Osteoblast (primary cell): ENCODE results near the gene PLCL2. TPM values are rescaled to one million over a fixed set of nuclear protein-coding genes. Genes with fewer than 3 reads are reported as not detected.

ENCODE experiments used
- DNase-seq: peaks from one replicate; pipeline ENCODE4 v3.0.0; 2011; ENCODE audit warnings: low spot score, mixed read lengths; ENCODE audit not compliant: insufficient read length; ENCODE audit errors: missing footprints
- H2AFZ ChIP-seq: 2 replicates; pipeline ENCODE4 v1.6.0; 2011; ENCODE audit warnings: mild to moderate bottlenecking, low read length
- H3K27ac ChIP-seq: 2 replicates; pipeline ENCODE4 v1.5.1; 2011; ENCODE audit warnings: mild to moderate bottlenecking, low read depth, low read length, moderate library complexity
- H3K27me3 ChIP-seq: 2 replicates; pipeline ENCODE4 v1.6.0; 2012; ENCODE audit warnings: mild to moderate bottlenecking, control low read depth, inconsistent platforms, low read length, moderate library complexity; ENCODE audit not compliant: insufficient read depth
- H3K36me3 ChIP-seq: 2 replicates; pipeline ENCODE4 v1.5.1; 2011; ENCODE audit warnings: mild to moderate bottlenecking, low read length, control low read depth, moderate library complexity; ENCODE audit not compliant: insufficient read depth
- H3K4me1 ChIP-seq: 2 replicates; pipeline ENCODE4 v1.5.1; 2011; ENCODE audit warnings: mild to moderate bottlenecking, low read length, control low read depth, moderate library complexity; ENCODE audit not compliant: insufficient read depth
- H3K4me2 ChIP-seq: 2 replicates; pipeline ENCODE4 v1.6.0; 2011; ENCODE audit warnings: mild to moderate bottlenecking, low read length; ENCODE audit not compliant: insufficient read depth
- H3K4me3 ChIP-seq: fragments of 200-600 bp; sonication (generic); 3 replicates; pipeline ENCODE4 v1.5.1; 2012; ENCODE audit warnings: mild to moderate bottlenecking, low read length, inconsistent platforms; ENCODE audit not compliant: insufficient read depth
- H3K79me2 ChIP-seq: 2 replicates; pipeline ENCODE4 v1.6.0; 2012; ENCODE audit warnings: mild to moderate bottlenecking, low read length, control low read depth, inconsistent platforms; ENCODE audit not compliant: insufficient read depth
- H3K9me3 ChIP-seq: 2 replicates; pipeline ENCODE4 v1.5.1; 2011; ENCODE audit warnings: low read depth, low read length, control low read depth
- H4K20me1 ChIP-seq: 2 replicates; pipeline ENCODE4 v1.6.0; 2012; ENCODE audit warnings: mild to moderate bottlenecking, low read length, control low read depth; ENCODE audit not compliant: insufficient read depth
- total RNA-seq: library from RNA; depleted of rRNA; stranded (reverse); fragments of >200 nt; gene quantifications from 2 replicates; pipeline ENCODE4 v1.2.3, GENCODE V29; 2012
- TF ChIP-seq, protein P1 (sequence below): IDR thresholded peaks from 2 replicates; pipeline ENCODE4 v1.5.1; 2011; ENCODE audit warnings: mild to moderate bottlenecking, low read depth, low read length, moderate library complexity; ENCODE audit errors: extremely low read depth

The PLCL2 gene
- total RNA-seq, 1 donor = 5.1 TPM

DNA sequence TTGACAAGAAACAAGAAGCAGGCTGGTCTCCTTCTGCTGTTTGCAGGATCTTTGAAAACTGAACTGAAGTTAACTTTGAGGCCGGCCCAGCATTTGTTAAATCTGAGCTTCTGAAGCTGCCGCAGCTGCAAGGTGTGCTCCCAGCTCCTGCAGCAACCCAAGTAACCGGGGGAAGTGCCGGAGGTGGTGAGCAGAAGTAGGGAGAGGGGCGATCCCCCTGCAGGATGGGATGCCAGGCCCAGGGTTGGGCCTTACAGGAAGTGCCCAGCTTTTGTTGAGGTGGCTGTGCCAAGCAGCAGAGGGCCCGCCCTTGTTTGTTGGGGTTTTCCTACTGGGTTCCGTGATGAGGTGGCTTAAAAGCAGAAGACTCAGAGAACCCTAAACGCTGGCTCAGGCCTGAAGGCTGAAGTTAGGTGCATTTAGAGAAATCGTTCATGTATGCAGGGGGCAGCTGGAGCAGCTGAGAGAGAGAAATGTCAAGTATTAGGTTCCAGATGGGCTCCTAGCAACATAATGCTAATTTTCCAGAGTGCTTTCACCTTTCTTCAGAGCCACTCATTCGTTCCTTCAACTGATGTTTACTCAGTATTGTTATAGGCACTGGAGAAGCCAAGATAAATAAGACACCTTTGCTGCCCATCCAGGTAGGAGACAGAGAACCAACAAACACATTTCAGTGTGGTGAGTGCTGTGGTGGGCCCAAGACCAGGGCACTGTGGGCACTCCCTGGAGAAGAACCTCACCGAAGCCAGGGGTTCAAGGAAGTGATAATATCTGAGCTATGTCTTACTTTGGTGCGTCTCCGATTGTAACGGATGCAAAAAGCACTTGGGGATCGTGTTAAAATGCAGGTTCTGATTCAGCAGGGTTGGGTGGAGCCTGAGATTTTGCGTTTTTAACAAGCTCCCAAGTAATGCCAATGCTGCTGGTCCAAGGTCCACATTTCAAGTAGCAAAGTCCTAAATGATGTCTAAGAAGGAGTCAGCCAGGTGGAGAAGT, 42.2 kb upstream of the PLCL2 start:
- H3K9me3 ChIP-seq = no peaks in the 10 kb centered on the region
- no peak for DNase-seq
- no peak overlapping the region for H3K4me2 ChIP-seq
- TF ChIP-seq, protein P1, sequence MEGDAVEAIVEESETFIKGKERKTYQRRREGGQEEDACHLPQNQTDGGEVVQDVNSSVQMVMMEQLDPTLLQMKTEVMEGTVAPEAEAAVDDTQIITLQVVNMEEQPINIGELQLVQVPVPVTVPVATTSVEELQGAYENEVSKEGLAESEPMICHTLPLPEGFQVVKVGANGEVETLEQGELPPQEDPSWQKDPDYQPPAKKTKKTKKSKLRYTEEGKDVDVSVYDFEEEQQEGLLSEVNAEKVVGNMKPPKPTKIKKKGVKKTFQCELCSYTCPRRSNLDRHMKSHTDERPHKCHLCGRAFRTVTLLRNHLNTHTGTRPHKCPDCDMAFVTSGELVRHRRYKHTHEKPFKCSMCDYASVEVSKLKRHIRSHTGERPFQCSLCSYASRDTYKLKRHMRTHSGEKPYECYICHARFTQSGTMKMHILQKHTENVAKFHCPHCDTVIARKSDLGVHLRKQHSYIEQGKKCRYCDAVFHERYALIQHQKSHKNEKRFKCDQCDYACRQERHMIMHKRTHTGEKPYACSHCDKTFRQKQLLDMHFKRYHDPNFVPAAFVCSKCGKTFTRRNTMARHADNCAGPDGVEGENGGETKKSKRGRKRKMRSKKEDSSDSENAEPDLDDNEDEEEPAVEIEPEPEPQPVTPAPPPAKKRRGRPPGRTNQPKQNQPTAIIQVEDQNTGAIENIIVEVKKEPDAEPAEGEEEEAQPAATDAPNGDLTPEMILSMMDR = no peak
- H3K4me1 ChIP-seq = no peaks in the 10 kb centered on the region
- H4K20me1 ChIP-seq = no peaks in the 10 kb centered on the region
- no peak overlapping the region for H2AFZ ChIP-seq
- H3K36me3 ChIP-seq = no peaks in the 10 kb centered on the region
- H3K79me2 ChIP-seq = no peaks in the 10 kb centered on the region
- H3K4me3 ChIP-seq = no peak overlapping the region
- no peak overlapping the region for H3K27ac ChIP-seq
- peaks cover 2% of the 10 kb centered on the region for H3K27me3 ChIP-seq

- Histone ChIP-seq H3K27ac (no peak overlapping the region), H3K4me1 (no peaks in the 10 kb centered on the region), H3K79me2 (no peaks in the 10 kb centered on the region), H3K27me3 (peaks cover 2% of the 10 kb centered on the region), H4K20me1 (no peaks in the 10 kb centered on the region), H3K4me3 (no peak overlapping the region), H3K36me3 (no peaks in the 10 kb centered on the region), H3K9me3 (no peaks in the 10 kb centered on the region), H3K4me2 (no peak overlapping the region), H2AFZ (no peak overlapping the region)
- no peak for DNase-seq
- TF ChIP-seq, protein P1 = no peak
Measured at GRCh38 chr3:16844222-16844621, 40.5 kb upstream of the PLCL2 start.

GRCh38 chr3:16844791-16845190, 40.0 kb upstream of the PLCL2 start:
- H3K79me2 ChIP-seq = no peaks in the 10 kb centered on the region
- no peaks in the 10 kb centered on the region for H3K9me3 ChIP-seq
- no peak overlapping the region for H3K4me2 ChIP-seq
- no peaks in the 10 kb centered on the region for H3K36me3 ChIP-seq
- peaks cover 2% of the 10 kb centered on the region for H3K27me3 ChIP-seq
- H3K4me3 ChIP-seq = no peak overlapping the region
- no peak for DNase-seq
- peaks cover 5% of the 10 kb centered on the region for H3K4me1 ChIP-seq
- H3K27ac ChIP-seq = no peak overlapping the region
- H2AFZ ChIP-seq = no peak overlapping the region
- TF ChIP-seq, protein P1 = no peak
- no peaks in the 10 kb centered on the region for H4K20me1 ChIP-seq

GRCh38 chr3:16846373-16847080, 38.2 kb upstream of the PLCL2 start:
- Histone ChIP-seq H4K20me1 (no peaks in the 10 kb centered on the region), H3K79me2 (no peaks in the 10 kb centered on the region), H3K27me3 (peaks cover 2% of the 10 kb centered on the region), H3K4me3 (no peak overlapping the region), H3K36me3 (no peaks in the 10 kb centered on the region), H3K27ac (no peak overlapping the region), H3K4me2 (no peak overlapping the region), H3K9me3 (no peaks in the 10 kb centered on the region), H2AFZ (no peak overlapping the region), H3K4me1 (peaks cover 8% of the 10 kb centered on the region)
- peak; percentile 14 for DNase-seq
- TF ChIP-seq, protein P1 = no peak
